ENCODE measurements around the gene RSU1.

Gene RSU1

DNA sequence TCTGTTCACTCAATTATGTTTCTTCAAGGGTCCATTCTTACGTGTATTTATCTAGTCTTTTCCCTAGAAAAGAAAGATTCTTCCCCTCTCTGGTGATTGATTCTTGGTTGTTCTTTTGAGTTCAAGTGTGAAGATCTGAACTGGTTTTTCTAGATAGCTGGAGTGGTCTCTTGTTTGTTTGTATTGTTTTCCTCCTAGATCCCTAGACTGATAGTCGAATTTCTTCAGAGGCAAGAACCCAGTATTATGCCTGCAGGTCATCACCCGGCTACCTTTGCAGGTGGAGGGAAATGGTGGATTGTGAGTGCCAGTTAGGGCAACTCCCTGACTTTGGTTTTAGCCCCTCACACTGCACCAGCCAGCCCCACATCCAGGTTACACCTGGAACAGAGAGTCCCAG lies 2.2 kb upstream of the RSU1 start:
- no peak overlapping the region for H3K27ac ChIP-seq (ENCODE audit: low read depth, low read length)
- H3K4me1 ChIP-seq (ENCODE audit: control insufficient read depth, insufficient read depth, low read length) = peaks cover 4% of the 10 kb centered on the region
- H3K36me3 ChIP-seq (ENCODE audit: control insufficient read depth, insufficient read depth, low read length) = no peaks in the 10 kb centered on the region
- H3K27me3 ChIP-seq (ENCODE audit: control insufficient read depth, insufficient read depth, low read length) = no peaks in the 10 kb centered on the region
- H3K9ac ChIP-seq (ENCODE audit: low read length) = no peak overlapping the region
- H3K4me3 ChIP-seq (ENCODE audit: low read length) = no peak overlapping the region

DNA sequence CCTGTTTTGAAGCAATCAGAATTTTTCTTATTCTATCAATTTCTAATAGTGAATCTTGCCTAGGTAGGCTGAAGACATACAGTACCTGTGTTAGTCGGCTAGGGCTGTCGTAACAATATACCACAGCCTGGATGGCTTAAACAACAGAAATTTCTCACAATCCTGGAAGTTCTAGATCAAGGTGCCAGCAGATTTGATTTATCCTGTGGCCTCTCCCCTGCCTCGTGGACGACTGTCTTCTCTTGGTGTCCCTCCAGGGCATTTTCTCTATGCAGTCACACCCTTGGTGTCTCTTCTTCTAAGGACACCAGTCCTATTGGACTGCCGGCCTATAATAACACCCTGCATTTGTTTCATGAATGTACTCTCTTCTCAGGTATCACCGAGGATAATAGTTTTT lies 1.8 kb upstream of the RSU1 start:
- no peaks in the 10 kb centered on the region for H3K36me3 ChIP-seq (ENCODE audit: control insufficient read depth, insufficient read depth, low read length)
- no peaks in the 10 kb centered on the region for H3K27me3 ChIP-seq (ENCODE audit: control insufficient read depth, insufficient read depth, low read length)
- H3K27ac ChIP-seq (ENCODE audit: low read depth, low read length) = no peak overlapping the region
- H3K4me1 ChIP-seq (ENCODE audit: control insufficient read depth, insufficient read depth, low read length) = peaks cover 4% of the 10 kb centered on the region
- no peak overlapping the region for H3K9ac ChIP-seq (ENCODE audit: low read length)
- no peak overlapping the region for H3K4me3 ChIP-seq (ENCODE audit: low read length)

GRCh38 chr10:16816830-16817124 lies 447 bp downstream of the RSU1 start:
- no peaks in the 10 kb centered on the region for H3K36me3 ChIP-seq (ENCODE audit: control insufficient read depth, insufficient read depth, low read length)
- H3K9ac ChIP-seq (ENCODE audit: low read length) = peak overlapping the region; percentile 32
- H3K4me1 ChIP-seq (ENCODE audit: control insufficient read depth, insufficient read depth, low read length) = peaks cover 4% of the 10 kb centered on the region
- no peaks in the 10 kb centered on the region for H3K27me3 ChIP-seq (ENCODE audit: control insufficient read depth, insufficient read depth, low read length)
- H3K27ac ChIP-seq (ENCODE audit: low read depth, low read length) = peak overlapping the region; percentile 85
- peak overlapping the region; percentile 84 for H3K4me3 ChIP-seq (ENCODE audit: low read length)

- no peaks in the 10 kb centered on the region for H3K27me3 ChIP-seq (ENCODE audit: control insufficient read depth, insufficient read depth, low read length)
- no peak overlapping the region for H3K27ac ChIP-seq (ENCODE audit: low read depth, low read length)
- H3K4me3 ChIP-seq (ENCODE audit: low read length) = peak overlapping the region; percentile 84
- H3K9ac ChIP-seq (ENCODE audit: low read length) = no peak overlapping the region
- H3K36me3 ChIP-seq (ENCODE audit: control insufficient read depth, insufficient read depth, low read length) = no peaks in the 10 kb centered on the region
- H3K4me1 ChIP-seq (ENCODE audit: control insufficient read depth, insufficient read depth, low read length) = peaks cover 4% of the 10 kb centered on the region
Measured at GRCh38 chr10:16816171-16816570, 1.1 kb downstream of the RSU1 start.

- Histone ChIP-seq H3K9ac (ENCODE audit: low read length) (no peak overlapping the region), H3K36me3 (ENCODE audit: control insufficient read depth, insufficient read depth, low read length) (no peaks in the 10 kb centered on the region), H3K4me3 (ENCODE audit: low read length) (no peak overlapping the region), H3K27ac (ENCODE audit: low read depth, low read length) (no peak overlapping the region), H3K4me1 (ENCODE audit: control insufficient read depth, insufficient read depth, low read length) (peaks cover 4% of the 10 kb centered on the region), H3K27me3 (ENCODE audit: control insufficient read depth, insufficient read depth, low read length) (no peaks in the 10 kb centered on the region)
Measured at GRCh38 chr10:16814012-16814411, 3.2 kb downstream of the RSU1 start.

DNA sequence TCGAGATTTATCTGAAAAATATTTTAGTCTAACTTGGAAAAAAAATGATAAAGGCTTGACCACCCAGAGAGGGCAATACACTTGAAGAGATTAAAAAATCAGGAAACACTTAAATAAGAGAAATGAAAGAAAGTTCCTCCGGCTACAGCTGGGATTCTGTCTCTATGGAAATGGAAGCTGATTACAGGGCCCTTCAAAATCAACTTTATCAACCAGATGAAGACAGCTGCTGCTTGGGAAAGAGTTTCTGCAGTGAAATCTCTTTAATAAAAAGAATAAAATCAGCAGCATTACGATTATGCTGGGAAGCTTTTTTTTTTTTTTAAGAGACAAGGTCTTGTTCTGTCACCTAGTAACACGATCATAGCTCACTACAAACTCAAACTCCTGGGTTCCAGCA lies 4.5 kb downstream of the RSU1 start:
- no peak overlapping the region for H3K27ac ChIP-seq (ENCODE audit: low read depth, low read length)
- H3K4me1 ChIP-seq (ENCODE audit: control insufficient read depth, insufficient read depth, low read length) = peaks cover 4% of the 10 kb centered on the region
- H3K4me3 ChIP-seq (ENCODE audit: low read length) = no peak overlapping the region
- H3K36me3 ChIP-seq (ENCODE audit: control insufficient read depth, insufficient read depth, low read length) = no peaks in the 10 kb centered on the region
- no peak overlapping the region for H3K9ac ChIP-seq (ENCODE audit: low read length)
- H3K27me3 ChIP-seq (ENCODE audit: control insufficient read depth, insufficient read depth, low read length) = no peaks in the 10 kb centered on the region

DNA sequence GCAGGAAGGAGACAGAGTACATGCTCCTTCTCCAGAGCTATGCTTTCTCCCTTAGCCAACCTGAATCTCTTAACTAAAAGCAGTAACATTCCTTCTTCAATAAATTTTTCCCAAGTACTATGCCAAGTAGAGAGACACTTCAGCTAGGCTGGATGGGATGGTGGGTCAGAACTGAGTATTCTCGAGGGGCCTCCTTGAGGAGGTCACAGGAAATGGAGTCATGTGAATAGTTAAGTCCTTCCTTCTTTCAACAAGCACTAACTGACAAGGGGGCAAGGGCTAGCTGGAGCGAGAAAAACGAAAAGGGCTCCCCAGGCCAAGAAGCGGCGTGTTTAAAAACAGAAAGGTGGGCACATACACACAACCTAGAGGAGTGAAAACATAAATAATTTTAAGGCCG lies 5.5 kb downstream of the RSU1 start:
- no peak overlapping the region for H3K27ac ChIP-seq (ENCODE audit: low read depth, low read length)

DNA sequence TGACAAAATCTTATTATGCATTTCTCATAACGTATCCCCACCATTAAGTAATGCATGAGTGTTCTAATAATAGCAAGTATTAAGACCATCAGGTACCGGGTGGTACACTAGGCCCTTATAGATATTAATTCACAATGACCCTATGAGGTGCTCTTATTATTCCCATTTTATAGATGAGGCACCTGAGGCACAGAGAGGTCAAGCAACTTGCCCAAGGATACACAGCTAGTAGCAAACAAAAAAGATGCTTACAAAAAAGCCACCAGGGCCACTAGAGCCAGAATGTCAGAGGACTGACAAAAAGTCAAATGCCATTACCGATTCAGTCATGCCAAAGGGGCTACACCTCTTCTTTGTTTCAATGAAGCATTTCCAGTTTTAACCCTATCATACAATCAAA lies 5.9 kb downstream of the RSU1 start:
- no peak overlapping the region for H3K9ac ChIP-seq (ENCODE audit: low read length)
- H3K4me1 ChIP-seq (ENCODE audit: control insufficient read depth, insufficient read depth, low read length) = peaks cover 3% of the 10 kb centered on the region
- no peak overlapping the region for H3K4me3 ChIP-seq (ENCODE audit: low read length)
- H3K27me3 ChIP-seq (ENCODE audit: control insufficient read depth, insufficient read depth, low read length) = no peaks in the 10 kb centered on the region
- H3K27ac ChIP-seq (ENCODE audit: low read depth, low read length) = no peak overlapping the region
- H3K36me3 ChIP-seq (ENCODE audit: control insufficient read depth, insufficient read depth, low read length) = no peaks in the 10 kb centered on the region

More for the DNA sequence above, 5.5 kb downstream of the RSU1 start:
- Histone ChIP-seq H3K9ac (ENCODE audit: low read length) (no peak overlapping the region), H3K36me3 (ENCODE audit: control insufficient read depth, insufficient read depth, low read length) (no peaks in the 10 kb centered on the region), H3K4me1 (ENCODE audit: control insufficient read depth, insufficient read depth, low read length) (peaks cover 4% of the 10 kb centered on the region), H3K4me3 (ENCODE audit: low read length) (no peak overlapping the region), H3K27me3 (ENCODE audit: control insufficient read depth, insufficient read depth, low read length) (no peaks in the 10 kb centered on the region)

GRCh38 chr10:16809074-16809718 lies 8.0 kb downstream of the RSU1 start:
- no peaks in the 10 kb centered on the region for H3K27me3 ChIP-seq (ENCODE audit: control insufficient read depth, insufficient read depth, low read length)

DNA sequence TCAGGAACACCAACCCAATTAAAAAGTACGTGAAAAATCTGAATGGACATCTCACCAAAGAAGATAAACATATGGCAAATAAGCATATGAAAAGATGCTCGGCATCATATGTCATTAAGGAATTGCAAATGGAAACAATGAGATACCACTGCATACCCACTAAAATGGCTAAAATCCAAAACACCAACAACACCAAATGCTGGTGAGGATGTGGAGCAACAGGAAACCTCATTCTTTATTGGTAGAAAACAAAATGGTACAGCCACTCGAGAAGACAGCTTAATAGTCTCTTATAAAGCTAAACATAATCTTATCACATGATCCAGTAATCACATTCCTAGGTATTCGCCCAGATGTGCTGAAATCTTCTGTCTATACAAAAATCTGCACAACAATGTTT lies 13.1 kb downstream of the RSU1 start:
- H3K27ac ChIP-seq (ENCODE audit: low read depth, low read length) = no peak overlapping the region
- no peaks in the 10 kb centered on the region for H3K27me3 ChIP-seq (ENCODE audit: control insufficient read depth, insufficient read depth, low read length)
- no peaks in the 10 kb centered on the region for H3K36me3 ChIP-seq (ENCODE audit: control insufficient read depth, insufficient read depth, low read length)
- H3K4me3 ChIP-seq (ENCODE audit: low read length) = no peak overlapping the region
- no peak overlapping the region for H3K9ac ChIP-seq (ENCODE audit: low read length)
- H3K4me1 ChIP-seq (ENCODE audit: control insufficient read depth, insufficient read depth, low read length) = no peaks in the 10 kb centered on the region

More at GRCh38 chr10:16809074-16809718, 8.0 kb downstream of the RSU1 start:
- H3K36me3 ChIP-seq (ENCODE audit: control insufficient read depth, insufficient read depth, low read length) = no peaks in the 10 kb centered on the region
- no peak overlapping the region for H3K9ac ChIP-seq (ENCODE audit: low read length)
- no peaks in the 10 kb centered on the region for H3K4me1 ChIP-seq (ENCODE audit: control insufficient read depth, insufficient read depth, low read length)
- no peak overlapping the region for H3K27ac ChIP-seq (ENCODE audit: low read depth, low read length)
- H3K4me3 ChIP-seq (ENCODE audit: low read length) = no peak overlapping the region

DNA sequence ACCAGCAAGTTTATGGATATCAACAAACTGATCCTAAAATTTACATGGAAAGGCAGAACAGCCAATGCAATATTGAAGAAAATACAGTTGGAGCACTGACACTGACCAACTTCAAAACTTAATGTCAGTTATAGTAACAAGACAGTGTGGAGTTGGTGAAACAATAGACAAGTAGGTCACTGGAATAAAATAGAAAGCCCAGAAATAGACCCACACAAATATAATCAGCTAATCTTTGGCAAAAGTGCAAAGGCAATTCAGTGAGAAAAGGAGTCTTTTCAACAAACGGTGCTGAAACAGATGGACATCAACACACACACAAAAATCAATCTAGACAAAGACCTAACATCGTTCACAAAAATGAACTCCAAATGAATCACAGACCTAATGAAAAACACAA lies 13.8 kb downstream of the RSU1 start:
- H3K27ac ChIP-seq (ENCODE audit: low read depth, low read length) = no peak overlapping the region
- no peaks in the 10 kb centered on the region for H3K4me1 ChIP-seq (ENCODE audit: control insufficient read depth, insufficient read depth, low read length)
- H3K4me3 ChIP-seq (ENCODE audit: low read length) = no peak overlapping the region

GRCh38 chr10:16799621-16800020 lies 17.6 kb downstream of the RSU1 start:
- no peak overlapping the region for H3K27ac ChIP-seq (ENCODE audit: low read depth, low read length)
- no peak overlapping the region for H3K9ac ChIP-seq (ENCODE audit: low read length)
- no peak overlapping the region for H3K4me3 ChIP-seq (ENCODE audit: low read length)
- H3K36me3 ChIP-seq (ENCODE audit: control insufficient read depth, insufficient read depth, low read length) = no peaks in the 10 kb centered on the region
- H3K27me3 ChIP-seq (ENCODE audit: control insufficient read depth, insufficient read depth, low read length) = no peaks in the 10 kb centered on the region
- no peaks in the 10 kb centered on the region for H3K4me1 ChIP-seq (ENCODE audit: control insufficient read depth, insufficient read depth, low read length)

More for the DNA sequence above, 13.8 kb downstream of the RSU1 start:
- H3K9ac ChIP-seq (ENCODE audit: low read length) = no peak overlapping the region
- no peaks in the 10 kb centered on the region for H3K27me3 ChIP-seq (ENCODE audit: control insufficient read depth, insufficient read depth, low read length)
- no peaks in the 10 kb centered on the region for H3K36me3 ChIP-seq (ENCODE audit: control insufficient read depth, insufficient read depth, low read length)

DNA sequence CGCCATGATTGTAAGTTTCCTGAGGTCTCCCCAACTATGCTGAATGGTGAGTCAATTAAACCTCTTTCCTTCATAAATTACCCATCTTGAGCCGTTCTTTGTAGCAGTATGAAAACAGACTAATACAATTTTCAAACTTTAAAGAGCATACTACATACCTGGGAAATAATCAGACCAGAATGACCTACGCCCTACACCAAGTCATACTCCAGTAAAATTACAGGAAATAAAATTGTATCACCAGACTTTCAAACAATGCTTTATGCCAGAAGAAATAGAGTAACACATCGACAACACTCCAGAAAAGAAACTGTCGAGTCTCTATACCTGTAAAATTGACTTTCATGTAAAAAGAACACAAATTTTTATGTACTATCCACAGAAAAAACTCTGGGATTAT lies 18.7 kb downstream of the RSU1 start:
- Histone ChIP-seq H3K4me1 (ENCODE audit: control insufficient read depth, insufficient read depth, low read length) (no peaks in the 10 kb centered on the region), H3K9ac (ENCODE audit: low read length) (no peak overlapping the region), H3K36me3 (ENCODE audit: control insufficient read depth, insufficient read depth, low read length) (no peaks in the 10 kb centered on the region), H3K4me3 (ENCODE audit: low read length) (no peak overlapping the region), H3K27me3 (ENCODE audit: control insufficient read depth, insufficient read depth, low read length) (no peaks in the 10 kb centered on the region), H3K27ac (ENCODE audit: low read depth, low read length) (no peak overlapping the region)

Data from rectal smooth muscle tissue (tissue), 1 donor.